ENCODE results near the gene RPTOR.
"Not testable (repeated sequence)": the region's sequence is repeated elsewhere in the genome, so short reads cannot be mapped to it uniquely, and the experiment has no call there.

RPTOR gene

DNA sequence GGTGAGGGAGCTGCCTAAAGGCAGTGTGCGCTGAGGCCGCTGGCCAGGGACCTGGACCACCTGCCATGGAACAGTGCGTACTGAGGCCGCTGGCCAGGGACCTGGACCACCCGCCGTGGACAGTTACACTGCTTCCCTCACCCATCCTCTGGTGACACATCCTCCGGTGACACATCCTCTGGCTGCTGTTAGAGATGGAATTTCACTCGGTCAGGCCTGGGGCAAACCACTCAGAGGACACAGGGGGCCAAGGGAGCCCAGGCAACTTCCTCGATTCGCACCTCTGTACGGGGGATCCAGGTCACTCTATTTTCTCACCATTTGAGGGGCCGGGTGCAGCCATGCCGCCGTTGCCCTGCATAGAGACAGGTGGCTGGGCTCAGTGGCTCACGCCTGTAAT, 32.4 kb upstream of the RPTOR start:
- no peak for DNase-seq

DNA sequence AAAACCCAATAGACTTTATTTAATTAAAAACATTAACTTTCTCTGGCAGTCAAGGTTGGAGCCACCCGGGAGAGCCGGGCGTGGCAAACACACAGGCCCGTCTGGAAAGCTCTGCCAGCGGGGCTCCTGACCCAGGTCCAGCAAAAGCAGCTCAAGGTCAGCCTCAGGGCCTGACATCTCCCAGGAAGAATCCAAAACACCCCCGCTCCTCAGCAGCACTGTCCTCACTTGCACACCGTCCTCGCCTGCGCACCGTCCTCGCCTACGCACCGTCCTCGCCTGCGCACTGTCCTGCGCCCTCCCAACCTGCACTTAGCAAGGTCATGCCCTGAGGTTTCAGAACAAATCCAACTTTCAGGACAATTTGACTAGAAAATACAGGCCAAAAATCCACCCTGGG, 31.4 kb upstream of the RPTOR start:
- DNase-seq: no peak

DNA sequence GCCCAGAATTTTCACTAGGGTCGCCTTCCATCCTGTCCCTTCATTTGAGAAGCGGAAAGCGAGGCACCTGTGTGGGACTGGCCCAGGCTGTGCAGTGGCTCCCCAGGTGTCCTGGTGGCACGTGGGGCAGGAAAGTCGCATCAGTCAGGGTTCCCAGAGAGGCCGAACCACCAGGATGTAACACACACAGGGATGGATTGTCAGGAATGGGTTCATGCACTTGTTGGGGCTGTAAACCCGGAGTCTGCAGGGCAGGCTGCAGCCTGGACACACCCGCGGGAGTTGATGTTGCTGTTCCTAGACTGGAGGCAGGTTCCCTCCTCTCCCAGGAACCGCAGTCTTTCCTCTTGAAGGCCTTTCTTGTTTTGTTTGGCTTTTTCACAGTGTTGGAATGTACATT, 30.7 kb upstream of the RPTOR start:
- no peak for DNase-seq

DNA sequence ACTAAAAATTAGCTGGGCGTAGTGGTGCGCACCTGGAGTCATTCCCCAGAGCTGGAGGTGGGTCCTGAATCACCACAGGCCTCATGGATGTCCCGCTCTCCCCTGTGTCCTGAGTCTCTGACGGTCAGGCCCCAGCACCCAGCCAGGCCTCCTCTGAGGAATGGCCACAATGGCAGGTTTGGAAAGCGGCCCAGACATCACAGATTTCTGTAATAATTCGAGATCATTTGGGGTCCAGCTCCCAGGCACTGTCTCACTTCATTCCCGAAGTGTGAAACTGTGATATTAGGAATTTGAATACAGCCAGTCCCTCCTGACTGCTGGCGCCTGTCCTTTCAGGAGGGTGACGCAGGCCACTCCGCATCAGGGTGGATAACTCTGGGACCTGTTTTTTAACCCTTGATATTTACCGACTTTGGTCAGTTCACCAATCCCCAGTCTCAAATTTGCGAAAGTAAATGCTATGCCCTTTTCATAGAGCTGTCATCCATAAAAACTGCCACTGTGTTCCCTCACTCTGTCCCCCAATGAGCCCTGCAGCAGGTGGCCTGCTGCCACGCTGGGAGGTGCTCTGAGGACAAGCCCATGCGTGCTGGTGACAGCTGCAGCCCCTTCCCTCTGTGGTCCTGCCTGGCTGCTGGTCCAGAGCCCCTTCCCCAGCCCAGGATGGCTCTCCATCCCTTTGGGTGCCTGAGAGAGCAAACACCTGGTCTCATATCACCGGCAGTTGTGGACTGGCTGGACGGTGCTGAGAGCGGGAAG, 28.3 kb upstream of the RPTOR start:
- no peak for DNase-seq

DNA sequence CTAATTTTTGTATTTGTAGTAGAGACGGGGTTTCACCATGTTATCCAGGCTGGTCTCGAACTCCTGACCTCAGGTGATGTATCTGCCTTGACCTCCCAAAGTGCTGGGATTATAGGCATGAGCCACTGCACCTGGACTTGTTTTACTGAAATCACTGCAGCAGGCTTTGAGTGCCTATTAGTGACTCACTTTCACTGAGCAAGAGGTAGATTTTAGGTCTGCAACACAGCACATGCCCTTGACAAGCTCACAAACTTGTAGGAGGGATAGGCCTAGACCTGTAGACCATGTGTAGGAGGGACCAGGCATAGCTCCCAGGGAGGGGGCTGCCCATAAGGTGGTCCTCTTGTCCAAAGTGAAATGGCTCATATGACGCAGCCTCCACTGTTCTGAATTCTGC, 27.0 kb upstream of the RPTOR start:
- no peak for DNase-seq

DNA sequence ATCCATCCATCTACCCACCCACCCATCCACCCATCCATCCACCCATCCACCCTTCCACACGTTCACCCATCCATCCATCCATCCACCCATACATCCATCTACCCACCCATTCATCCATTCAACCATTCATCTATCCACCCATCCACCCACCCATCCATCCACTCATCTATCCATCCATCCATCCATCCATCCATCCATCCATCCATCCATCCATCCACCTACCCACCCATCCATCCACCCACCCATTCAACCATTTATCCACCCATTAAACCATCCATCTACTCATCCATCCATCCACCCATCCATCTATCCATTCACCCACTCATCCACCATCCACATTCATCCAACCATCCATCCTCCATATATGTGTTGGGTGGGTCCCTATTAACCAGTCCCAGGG, 26.2 kb upstream of the RPTOR start:
- no peak for DNase-seq

DNA sequence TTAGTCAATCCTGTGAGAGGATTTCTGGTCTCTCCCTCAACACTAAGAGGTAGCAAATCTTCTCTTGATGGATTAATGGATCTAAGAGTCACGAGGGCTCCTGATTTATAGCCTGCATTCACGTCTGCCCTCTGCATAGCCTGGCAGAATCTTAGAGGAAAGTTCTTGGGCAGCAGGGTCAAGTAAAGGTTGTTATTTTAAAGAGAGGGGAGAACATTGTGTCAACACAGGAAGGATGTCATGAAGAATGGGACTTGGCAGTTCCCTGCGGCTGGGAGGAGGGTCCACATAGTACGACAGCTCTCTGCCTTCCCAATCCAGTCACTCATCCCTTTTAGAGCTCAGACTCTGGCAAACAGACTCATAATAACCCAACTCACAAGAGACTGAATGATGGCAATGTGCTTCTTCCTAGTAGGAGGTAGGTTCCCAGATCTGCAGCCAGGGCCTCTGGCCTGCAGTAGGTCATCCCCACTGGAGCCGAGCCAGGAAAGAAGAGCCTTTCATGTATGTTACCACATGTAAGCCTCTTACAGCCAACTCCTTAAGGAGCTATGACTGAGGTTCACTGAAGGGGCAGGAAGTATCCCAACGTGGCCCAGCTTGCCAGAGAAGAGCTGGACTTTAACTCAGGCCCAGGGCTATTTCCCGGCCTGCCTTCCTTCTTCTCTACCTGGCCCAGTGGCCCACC, 25.4 kb upstream of the RPTOR start:
- no peak for DNase-seq

DNA sequence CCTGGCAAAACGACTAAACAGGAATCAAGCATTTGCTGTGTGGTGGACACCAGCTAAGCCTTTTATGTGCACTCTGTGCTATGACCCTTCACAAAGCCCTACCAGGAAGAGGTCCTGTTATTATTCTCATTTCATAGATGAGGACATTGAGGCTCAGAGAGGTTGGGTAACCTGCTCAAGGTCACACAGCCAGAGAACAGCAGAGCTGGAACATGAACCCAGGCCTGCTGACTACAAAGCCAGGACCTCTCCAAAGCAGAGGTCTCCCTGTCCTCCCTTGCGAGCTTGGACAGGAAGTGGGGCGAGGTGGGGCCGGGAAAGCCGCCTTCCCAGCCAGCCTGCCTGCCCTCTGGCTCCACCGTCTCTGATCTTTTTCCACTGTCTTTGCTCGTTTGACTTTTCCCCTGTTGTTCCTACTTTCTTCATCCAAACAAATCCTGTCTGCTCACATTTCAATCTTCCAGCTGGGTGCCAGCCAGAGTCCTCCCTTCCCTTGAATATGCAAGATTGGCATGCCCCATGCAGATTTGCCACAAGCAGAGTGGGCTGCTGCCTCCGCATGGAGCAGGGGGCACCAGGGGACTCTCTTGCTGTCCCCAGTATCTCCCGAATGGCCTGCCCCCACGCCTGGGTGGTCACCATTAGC, 23.7 kb upstream of the RPTOR start:
- no peak for DNase-seq

DNA sequence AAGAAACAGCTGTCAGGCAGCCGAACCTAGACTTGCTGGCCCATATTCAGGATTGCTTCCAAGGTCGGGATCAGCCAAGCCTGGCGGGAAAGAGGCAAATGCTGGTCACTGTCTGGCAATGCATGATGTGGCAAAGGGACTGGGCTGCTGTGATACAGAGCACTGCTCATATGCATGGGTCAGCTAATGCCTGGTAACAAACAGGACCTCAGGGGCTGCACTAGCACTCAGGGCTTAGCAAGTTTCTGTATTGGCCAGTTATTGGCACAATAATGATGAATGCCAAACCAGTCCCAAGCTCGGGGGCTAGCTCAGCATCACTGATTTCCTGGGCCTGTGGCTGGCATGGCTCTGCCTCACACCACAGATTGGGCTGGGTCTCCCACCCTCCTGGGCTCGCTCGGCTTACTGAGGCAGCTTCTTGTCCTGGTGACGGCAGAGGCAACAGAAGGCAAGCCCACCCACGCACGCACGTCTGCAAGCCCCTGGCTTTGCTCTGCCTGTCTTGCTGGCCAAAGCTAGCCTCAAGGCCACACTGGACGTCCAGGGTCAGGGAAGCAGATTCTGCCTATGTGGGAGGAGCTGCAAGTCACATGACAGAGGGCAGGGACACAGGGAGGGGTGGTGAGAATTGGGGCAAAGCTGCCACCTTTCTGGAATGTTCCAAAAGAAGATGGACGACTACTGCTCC, 21.4 kb upstream of the RPTOR start:
- no peak for DNase-seq

DNA sequence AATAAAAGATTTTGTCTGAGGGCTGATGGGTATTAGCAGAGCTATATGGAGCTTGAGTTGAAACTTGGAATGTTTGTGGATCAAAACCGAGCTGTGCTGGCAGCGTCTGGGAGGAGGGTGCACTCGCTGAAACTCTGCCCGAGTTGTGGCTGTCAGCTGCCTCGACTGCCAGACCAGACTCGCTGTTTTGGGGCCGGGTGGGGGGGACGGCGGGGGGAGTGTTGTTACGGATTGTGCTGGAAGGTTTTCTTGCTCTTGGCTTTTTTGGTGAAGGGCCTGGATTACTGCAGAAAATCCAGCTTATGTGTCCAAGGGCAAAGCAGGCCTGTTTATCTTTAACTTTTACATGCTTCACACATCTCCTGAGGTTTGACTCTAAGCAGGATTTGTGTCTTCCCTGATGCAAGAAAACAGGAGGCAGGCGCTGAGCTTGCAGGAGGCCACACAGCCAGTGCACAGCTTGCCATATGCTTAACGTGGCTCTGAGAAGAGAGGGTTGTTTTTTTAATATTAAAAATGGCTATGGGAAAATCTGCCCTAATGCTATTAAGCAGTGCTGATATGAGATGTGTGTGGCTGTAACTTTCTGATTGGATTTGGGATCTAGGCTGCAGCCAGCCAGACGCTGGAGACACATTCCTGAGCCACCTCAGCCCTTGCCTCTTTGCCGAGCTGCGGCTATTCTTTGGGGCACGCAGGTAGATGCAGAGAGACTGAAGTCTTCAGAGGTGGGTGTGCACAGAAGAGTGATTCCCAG, 20.5 kb upstream of the RPTOR start:
- DNase-seq: no peak

DNA sequence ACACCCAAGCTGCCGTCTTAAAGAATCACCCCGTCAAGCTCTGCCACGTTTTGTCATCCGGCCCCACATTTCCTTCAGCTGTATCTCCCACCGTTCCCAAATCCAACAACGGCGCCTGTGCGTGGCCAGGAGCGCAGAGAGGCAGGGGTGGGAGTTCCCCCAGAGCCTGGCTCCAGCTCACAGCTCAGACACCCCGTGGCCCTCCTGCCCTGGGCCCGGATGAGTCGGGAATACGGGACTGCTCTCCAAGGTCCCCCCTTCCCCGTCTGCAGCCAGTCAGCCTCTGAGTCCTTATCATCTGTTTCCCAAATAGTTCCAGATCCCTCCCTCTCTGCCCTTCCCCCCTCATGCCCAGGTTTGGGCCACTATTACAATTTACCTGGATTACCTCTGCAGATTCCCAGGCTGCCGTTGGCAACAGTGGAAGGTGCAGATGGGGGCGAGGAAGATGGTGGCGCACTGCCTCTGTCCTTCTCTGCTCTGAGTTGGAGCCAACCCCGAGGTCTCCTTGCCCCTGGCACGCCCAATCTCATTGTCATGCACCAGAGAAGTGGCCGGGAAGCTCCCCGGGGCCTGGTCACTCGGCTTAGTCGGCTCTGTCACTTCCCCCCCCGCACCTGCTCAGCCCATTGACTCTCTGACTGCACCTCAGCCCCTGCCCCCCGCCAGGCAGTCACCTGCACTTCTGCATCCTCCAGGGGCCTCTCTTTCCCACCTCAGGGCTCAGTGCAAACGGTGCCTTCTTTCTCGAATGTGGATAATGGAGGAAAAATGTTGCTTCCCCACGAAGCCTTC, 18.3 kb upstream of the RPTOR start:
- no peak for DNase-seq

DNA sequence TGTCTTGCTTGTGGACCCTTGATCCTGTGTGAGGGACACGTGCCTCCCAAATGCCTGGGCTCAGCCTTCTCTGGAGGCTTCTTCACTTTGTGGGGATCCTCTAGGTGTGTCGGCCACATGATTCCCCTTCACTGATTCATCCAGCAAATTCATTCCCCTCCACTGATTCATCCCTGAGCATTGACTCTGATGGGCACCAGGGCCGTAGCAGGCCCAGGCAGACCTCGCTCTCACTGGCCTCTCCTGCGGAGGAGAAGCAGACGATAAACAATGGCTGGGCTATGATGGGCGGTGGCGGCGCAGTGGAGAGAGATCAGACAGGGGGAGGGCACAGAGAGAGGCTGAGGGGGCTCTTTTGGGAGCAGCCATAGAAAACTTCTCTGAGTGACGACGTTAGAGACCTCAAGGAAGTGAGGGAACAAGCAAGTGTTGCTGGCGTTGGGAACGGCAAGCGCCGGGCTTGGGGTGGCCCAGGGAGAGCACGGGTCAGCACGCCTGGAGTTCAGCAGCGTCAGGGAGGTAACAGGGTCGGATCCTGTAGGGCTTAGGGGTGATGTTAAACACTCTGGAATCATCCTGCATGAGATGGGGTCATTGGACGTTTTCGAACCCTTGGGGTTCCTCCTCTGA, 17.5 kb upstream of the RPTOR start:
- DNase-seq: no peak

DNA sequence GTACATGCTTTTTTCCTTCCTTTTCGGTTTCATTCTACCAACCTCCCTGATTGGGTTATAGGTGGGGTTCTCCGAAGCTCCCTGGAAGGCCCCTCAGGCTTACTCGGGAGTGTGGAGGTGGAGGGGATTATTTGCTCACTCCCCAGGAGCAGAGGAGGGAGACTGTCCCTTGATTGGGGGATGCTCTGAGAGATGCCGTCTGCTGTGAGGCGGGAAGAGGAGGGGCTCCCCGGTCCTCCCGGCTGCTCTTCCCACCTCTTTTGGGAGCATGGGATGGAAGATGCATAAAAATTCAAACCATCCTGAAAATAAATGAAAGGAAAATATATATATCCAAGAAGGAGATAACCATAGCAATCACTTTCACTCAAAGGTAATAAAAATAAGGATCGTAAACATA, 16.1 kb upstream of the RPTOR start:
- DNase-seq: no peak

DNA sequence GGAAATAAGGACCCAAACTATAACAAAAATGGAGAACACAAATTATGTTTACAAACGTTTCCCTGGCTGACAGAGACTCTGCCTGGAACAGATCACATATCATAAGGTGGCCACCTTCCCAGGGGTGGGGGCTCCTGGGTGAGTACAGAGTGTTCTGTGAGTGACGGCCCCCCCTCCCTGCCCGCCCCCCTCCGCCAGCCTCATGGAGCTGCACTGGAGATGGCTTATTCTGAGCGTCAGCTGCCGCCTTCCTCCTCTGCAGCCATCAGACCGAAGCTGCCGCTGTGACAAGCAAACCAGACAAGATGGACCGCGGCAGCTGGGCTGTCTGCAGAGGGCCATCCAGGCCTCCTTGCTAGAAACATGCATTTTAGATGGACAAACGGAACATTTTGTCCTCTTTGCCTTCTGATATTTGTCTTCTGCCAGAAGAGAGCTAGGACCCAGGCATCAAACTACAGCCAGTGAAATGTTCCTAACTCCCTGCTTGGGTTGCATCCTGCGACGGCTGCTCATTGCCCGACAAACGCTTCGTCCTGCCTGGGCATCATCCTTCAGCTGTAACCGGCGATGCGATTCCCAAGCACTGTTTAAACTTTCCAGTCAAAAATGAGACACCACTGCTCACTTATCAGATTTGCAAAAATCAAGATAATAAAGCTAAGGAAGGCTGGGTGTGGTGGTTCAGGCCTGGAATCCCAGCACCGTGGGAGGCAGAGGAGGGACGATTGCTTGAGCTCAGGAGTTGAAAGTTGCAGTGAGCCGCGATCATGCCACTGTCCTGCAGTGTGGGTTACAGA, 15.3 kb upstream of the RPTOR start:
- no peak for DNase-seq

DNA sequence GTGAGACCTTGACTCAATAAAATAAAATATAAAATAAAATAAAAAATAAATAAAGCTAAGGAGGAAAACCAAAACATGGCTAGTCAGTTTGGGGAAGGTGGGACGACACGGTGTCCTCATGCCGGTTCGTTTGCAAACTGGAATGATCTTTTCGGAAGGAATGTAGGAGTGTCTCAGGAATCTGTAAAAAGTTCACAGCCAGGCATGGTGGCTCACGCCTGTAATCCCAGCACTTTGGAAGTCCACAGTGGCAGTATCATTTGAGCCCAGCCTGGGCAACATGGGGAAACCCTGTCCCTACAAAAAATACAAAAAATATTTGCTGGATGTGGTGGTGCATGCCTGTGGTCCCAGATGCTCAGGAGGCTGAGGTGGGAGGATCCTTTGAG, 14.7 kb upstream of the RPTOR start:
- no peak for DNase-seq

DNA sequence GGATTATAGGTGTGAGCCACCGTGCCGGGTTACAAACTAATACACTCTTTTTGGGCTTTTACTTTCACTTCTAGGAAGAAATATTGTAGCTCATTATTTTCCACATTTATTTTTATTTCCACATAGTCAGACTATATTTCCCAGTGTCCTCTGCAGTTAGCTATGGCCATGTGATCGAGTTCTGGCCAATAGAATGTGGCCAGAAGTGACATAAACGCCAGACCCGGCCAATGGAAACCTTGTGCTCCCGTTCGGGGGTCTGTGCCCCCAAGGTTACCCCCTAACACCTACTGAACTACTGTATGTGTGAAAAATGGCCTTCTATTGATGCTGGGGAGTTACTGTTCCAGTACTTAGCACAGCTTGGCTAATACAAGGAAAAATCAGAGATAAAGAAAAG, 13.2 kb upstream of the RPTOR start:
- no peak for DNase-seq

DNA sequence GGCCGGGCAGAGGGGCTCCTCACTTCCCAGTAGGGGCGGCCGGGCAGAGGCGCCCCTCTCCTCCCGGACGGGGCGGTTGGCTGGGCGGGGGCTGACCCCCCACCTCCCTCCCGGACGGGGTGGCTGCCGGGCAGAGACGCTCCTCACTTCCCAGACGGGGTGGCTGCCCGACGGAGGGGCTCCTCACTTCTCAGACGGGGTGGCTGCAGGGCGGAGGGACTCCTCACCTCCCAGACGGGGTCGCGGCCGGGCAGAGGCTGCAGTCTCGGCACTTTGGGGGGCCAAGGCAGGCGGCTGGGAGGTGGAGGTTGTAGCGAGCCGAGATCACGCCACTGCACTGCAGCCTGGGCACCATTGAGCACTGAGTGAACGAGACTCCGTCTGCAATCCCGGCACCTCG, 7.3 kb upstream of the RPTOR start:
- not testable (repeated sequence) for DNase-seq

DNA sequence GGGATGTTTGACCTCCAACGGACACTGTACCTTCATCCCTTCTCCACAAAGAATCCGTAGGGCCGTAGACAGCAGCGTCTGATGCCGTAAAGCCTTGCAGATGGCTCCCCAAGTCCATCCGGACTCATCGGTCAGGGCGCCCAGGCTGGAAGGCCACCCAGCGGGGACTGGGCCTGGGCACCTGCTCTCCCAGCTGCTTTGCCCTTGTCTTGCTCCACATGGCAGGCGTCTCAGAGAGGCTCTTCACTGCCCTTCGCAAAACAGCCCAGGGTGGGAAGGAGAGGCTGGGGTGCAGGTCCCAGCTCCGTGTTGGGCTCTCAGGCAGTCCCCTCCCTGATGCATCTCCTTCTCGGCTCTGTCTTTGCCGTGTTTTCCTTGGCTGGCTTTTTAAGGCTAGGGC, 6.2 kb upstream of the RPTOR start:
- no peak for DNase-seq

DNA sequence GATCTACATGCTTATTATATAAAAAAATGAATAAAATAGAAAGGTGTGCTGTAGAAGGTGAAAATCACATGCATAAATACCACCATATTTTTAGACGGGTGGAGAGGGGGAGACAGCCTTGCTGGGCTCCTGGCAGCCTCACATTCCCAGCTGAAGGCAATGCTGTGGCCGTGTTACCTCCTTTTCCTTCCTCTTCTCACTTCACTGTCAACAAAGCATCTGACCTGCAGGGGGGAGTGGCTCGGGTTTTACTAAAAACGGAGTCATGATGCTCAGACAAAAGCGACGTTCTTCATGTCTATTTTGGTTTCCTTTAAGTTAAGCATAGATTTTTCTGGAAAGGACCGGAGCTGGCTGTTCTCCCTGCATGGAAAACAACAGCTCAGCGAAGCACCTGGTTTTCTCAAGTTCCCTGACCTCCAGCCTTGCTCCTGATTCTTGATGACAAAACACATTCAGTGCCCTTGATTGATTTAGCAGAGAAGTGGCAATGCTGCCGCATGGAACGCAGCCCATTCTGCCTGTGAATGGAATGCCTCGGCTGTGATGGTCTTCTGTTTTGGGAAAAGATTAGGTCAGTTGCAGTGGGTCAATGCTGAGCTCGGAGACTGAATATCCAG, 5.5 kb upstream of the RPTOR start:
- DNase-seq: no peak

DNA sequence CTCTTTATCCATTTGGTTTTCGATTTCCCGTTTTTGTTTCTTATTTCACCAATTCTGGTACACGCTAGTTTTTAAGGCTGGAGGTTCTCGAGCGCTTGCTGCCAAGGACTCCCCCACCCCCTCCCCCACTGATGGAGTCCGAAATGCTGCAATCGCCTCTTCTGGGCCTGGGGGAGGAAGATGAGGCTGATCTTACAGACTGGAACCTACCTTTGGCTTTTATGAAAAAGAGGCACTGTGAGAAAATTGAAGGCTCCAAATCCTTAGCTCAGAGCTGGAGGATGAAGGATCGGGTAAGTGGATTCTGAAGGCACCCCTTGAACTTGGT, 825 bp downstream of the RPTOR start:
- no peak for DNase-seq
